Activated gamma-delta T cell treated with anti-CD3 and anti-CD28 coated beads, Interleukin-2, amount 50 U/mL, for 16 hours (primary cell): Measurements from ENCODE around the gene TGM2.

Experiments used
- DNase-seq: peaks from one replicate; pipeline ENCODE4 v3.0.0-alpha.2; 2020; ENCODE audit warnings: low read depth

The TGM2 gene

GRCh38 chr20:38144974-38145728, 19.9 kb downstream of the TGM2 start:
- DNase-seq, result no peak

- DNase-seq, result no peak
Observed at GRCh38 chr20:38144598-38144973, 20.5 kb downstream of the TGM2 start.

GRCh38 chr20:38143646-38144554, 21.2 kb downstream of the TGM2 start:
- no peak for DNase-seq

- DNase-seq, result no peak
Observed at GRCh38 chr20:38143238-38143645, 21.8 kb downstream of the TGM2 start.

- DNase-seq, result no peak
Observed at GRCh38 chr20:38141889-38142494, 23.1 kb downstream of the TGM2 start.

GRCh38 chr20:38141204-38141888, 23.7 kb downstream of the TGM2 start:
- no peak for DNase-seq

- no peak for DNase-seq
Observed at GRCh38 chr20:38139977-38140753, 24.9 kb downstream of the TGM2 start.

GRCh38 chr20:38139156-38139912, 25.7 kb downstream of the TGM2 start:
- DNase-seq, result no peak

GRCh38 chr20:38138086-38138778, 26.8 kb downstream of the TGM2 start:
- no peak for DNase-seq

GRCh38 chr20:38137441-38138037, 27.5 kb downstream of the TGM2 start:
- DNase-seq, result no peak

- DNase-seq, result no peak
Observed at GRCh38 chr20:38136421-38137245, 28.4 kb downstream of the TGM2 start.

GRCh38 chr20:38135651-38136420, 29.2 kb downstream of the TGM2 start:
- DNase-seq, result no peak

GRCh38 chr20:38135271-38135650, 29.8 kb downstream of the TGM2 start:
- DNase-seq, result no peak

GRCh38 chr20:38134427-38135270, 30.4 kb downstream of the TGM2 start:
- no peak for DNase-seq

- DNase-seq, result no peak
Observed at GRCh38 chr20:38133680-38134426, 31.2 kb downstream of the TGM2 start.

GRCh38 chr20:38132910-38133501, 32.1 kb downstream of the TGM2 start:
- no peak for DNase-seq
